HG02852 (cell line): Measurements from ENCODE around the gene AKAP6.

Source experiments
- ATAC-seq: cut with Tn5 transposase; IDR thresholded peaks from one replicate; pipeline ENCODE4 v1.9.1; 2021; ENCODE audit warnings: mild to moderate bottlenecking, moderate library complexity; ENCODE audit not compliant: unreplicated experiment

AKAP6 gene

DNA sequence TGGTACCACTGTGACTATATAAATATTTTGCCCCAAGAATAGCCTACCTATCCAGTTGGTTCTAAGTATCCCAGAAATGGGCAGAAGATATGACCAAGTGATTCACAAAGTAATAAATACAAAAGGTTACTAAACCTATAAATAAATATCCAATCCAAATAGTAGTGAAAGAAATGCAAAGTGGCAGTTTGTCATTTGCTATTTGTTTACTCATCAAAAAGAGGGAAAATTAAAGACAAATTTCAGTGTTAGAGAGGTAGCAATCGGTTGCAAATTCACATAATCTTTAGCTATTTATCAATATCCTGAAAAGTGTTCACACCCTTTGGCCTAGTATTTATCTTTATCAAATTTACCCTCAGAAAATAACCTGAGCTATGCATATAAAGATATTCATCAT lies 473.2 kb downstream of the AKAP6 start:
- ATAC-seq, result no peak

GRCh38 chr14:32805979-32806378 lies 476.9 kb downstream of the AKAP6 start:
- ATAC-seq, result no peak

GRCh38 chr14:32808644-32809043 lies 479.5 kb downstream of the AKAP6 start:
- no peak for ATAC-seq

DNA sequence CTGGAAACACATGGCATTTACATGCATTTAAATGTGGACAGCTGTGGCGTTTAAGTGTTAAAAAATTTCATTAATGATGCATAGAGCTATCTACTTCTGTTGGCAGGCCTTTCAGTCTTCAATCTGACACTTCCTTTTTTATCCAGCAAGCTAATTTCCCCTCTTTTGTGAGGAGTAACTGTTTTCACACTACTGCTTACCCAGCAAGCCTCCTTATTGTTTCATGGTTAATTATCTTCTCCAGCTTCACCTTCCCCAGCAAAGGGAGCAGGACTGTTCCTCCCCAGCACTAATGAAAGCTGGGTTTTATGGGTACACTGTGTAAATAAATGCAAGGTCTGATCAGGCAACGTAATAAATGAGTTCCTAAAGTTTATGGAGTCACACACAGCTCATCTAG lies 480.2 kb downstream of the AKAP6 start:
- no peak for ATAC-seq

GRCh38 chr14:32813401-32813800 lies 484.3 kb downstream of the AKAP6 start:
- ATAC-seq, result no peak

DNA sequence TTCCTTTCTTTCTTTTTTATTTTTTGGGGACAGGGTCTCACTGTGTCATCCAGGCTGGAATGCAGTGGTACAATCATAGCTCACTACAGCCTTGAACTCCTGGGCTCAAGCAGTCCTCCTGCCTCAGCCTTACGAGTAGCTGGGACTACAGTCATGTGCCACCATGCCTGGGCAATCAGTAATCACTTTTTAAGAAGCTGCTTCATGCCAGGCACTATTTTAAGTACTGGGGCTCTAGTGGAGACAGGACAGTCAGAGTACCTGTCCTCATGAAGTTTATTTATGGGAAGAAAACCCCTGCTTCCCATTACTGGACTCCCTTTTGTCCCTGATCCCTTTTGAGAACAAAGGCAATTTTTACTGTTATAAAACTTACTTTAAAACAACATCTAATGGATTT lies 485.6 kb downstream of the AKAP6 start:
- ATAC-seq, result no peak

DNA sequence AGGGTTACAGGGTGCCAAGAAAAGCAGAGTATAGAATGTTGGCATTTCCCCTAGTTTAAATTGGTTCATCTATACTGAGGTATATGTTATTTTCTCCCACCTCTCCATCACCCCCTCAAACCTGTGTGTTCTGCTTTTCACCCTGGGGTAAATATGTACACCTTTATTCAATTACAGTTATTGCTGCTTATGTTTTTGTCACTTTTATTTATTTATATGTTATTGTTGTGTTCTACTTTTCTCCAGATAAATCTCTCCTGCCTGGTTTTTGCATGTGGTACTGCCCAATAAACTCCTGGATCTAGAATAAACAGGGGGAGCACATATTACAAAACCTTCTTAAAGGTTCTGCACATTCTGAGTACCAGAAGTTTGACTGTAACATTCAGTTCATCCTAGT lies 487.5 kb downstream of the AKAP6 start:
- ATAC-seq, result no peak

DNA sequence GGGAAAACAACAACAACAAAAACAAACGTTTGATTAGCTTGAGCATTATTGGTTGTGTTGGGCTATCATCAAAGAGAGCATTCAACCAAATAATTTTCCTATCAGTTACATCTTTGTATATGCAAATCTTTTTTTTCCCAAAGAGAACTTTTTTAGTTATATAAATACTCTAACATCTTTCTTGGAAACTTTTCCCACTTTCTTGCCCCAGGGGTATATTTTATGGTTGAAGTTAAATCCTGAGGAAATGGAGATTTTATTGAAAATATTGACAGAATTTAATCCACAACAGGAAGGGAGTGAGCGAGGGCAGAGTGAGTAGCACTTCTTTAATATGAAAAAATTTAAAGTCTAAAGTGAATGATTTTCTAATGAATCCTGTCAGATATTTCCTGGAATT lies 488.7 kb downstream of the AKAP6 start:
- ATAC-seq, result no peak

- ATAC-seq, result no peak
Measured at GRCh38 chr14:32818581-32818980, 489.5 kb downstream of the AKAP6 start.

- no peak for ATAC-seq
Measured at GRCh38 chr14:32820181-32820580, 491.1 kb downstream of the AKAP6 start.

DNA sequence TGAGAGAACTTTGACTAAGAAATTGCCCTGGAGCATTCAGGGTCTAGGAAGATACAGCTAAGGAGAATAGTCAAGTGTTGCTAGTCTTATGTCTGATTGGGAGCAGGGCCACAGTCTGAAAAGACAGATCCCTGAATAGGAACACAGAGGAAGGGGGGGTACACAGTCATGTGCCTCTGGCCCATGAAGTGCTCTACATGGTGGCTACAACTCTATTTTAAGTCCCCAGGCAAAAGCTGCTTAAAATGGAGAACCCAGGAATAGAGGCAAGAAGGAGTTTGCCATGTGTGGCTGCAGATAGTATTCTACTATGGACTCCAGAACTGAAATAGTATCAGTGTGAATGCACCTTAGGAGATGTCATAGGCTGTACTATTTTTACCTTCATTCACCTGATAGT lies 491.6 kb downstream of the AKAP6 start:
- ATAC-seq, result no peak

GRCh38 chr14:32821964-32822653 lies 493.0 kb downstream of the AKAP6 start:
- ATAC-seq, result no peak

- ATAC-seq, result no peak
Measured at GRCh38 chr14:32823706-32824105, 494.6 kb downstream of the AKAP6 start.

DNA sequence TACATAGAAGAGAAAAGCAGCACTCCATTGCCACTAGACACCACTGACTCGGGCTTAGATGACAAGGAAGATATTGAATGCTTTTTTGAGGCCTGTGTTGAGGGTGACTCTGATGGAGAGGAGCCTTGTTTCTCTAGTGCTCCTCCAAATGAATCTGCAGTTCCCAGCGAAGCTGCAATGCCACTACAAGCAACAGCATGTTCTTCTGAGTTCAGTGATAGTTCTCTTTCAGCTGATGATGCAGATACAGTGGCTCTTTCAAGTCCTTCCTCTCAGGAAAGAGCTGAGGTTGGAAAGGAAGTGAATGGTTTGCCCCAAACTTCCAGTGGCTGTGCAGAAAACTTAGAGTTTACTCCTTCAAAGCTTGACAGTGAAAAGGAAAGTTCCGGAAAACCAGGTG lies 495.1 kb downstream of the AKAP6 start:
- no peak for ATAC-seq

GRCh38 chr14:32825058-32825457 lies 496.0 kb downstream of the AKAP6 start:
- no peak for ATAC-seq

- no peak for ATAC-seq
Measured at GRCh38 chr14:32826404-32827082, 497.4 kb downstream of the AKAP6 start.

- ATAC-seq, result no peak
Measured at GRCh38 chr14:32827514-32827913, 498.4 kb downstream of the AKAP6 start.

- ATAC-seq, result no peak
Measured at GRCh38 chr14:32835924-32836323, 506.8 kb downstream of the AKAP6 start.

DNA sequence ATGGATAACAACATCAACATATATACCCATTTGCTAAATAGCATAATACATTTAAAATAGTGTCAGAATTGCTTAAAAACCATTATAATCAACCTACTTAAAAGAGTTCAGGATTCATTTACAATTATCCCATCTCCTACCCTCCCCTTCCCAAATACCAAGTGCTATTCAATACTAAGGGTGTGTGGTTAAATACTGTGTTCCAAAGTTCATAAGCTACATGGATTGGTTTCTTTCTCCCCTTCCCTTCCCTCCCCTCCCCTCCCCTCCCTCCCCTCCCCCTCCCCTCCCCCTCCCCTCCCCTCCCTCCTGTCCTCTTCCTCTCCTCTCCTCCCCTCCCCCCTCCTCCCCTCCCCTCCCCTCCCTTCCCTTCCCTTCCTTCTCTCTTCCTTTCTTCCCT lies 512.6 kb downstream of the AKAP6 start:
- ATAC-seq, result no peak

DNA sequence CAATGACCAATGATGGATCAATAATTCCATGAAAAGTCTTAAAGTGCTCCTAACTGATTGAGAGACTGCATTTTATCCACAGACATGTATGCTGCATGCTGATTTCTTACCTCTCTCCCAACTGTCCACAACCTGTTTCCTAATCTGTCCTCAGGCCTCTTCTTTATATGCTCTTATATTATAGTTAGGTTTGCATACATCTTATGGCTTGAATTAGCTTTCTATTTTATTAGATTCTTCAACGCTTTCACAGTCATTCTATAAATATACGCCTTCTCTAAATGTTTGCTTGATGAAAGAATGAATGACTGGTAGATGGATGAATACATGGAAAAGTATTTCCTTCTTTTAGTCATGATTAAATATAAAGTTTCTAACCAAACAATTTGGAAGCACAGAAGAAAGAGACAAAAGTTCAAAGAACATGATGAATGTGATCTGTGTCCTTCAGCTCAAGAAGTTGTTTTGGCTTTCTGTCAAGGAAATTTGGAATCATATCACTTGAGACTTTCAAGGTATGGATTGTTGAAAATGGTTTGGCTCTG lies 517.8 kb downstream of the AKAP6 start:
- no peak for ATAC-seq

DNA sequence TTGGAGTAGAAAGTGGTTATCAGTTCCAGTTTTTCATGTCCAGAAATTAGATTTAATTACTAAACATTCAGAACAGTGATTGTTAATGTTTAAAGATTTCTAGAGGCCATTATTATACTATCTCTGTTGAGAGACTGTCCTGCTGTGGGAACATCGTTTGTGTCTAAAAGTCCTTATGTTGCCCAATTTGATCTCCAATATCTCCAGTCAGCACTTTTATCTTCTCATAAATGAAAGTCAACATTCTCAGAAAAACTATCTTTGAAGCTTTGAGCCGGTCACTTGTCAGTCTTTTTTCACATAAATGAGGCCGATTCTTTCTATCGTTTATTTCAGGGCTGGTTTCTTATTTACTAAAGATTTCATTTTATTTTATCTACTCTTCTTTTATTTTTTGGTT lies 518.8 kb downstream of the AKAP6 start:
- ATAC-seq, result no peak

DNA sequence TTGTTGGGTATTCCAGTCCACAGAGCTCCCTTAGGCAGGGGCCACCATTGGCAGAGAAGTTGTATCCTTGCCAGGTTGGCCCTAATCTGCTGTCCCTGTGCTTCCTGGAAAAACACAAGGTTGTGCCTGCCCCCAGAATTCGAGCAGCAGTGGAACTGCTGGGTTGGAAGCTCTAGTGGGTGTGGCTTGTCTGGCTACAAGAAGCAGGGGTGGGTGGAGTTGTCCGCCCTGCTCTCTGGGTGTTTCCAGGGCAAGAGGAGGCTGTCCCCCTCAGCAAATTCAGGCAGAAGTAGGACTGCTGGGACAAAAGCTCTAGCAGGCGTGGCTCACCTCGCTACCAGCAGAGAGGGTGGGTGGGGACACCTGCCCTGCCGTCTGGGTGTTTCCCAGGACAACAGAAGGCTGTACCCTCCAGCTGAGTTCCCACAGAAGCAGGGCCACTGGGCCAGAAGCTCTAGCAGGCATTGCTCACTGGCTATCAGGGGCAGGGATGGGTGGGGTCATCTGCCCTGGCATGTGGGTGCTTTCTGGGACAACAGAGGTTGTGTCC lies 536.8 kb downstream of the AKAP6 start:
- no peak for ATAC-seq
